IMR-90 (cell line): Measurements from ENCODE around the gene ATG7. TPM values are rescaled to one million over a fixed set of nuclear protein-coding genes. Genes with fewer than 3 reads are reported as not detected.

Experiments used
- ATAC-seq: fragments of 200-7000 bp; cut with Tn5 transposase; 2 replicates; pipeline ENCODE4 v1.9.1; 2020; ENCODE audit warnings: low read depth, mild to moderate bottlenecking, moderate library complexity
- BruUV-seq: library from RNA; stranded (reverse); fragments of 400-500 nt; replicated peaks from 2 replicates; lab custom pipeline; 2021; lab: Mats Ljungman, UMichigan
- CTCF ChIA-PET: fragments of 300-600 bp; formaldehyde crosslinking; extraction: SDS; loops from one replicate; lab custom pipeline; 2021; ENCODE audit warnings: antibody characterized with exemption; lab: Yijun Ruan, JAX
- POLR2A ChIA-PET: fragments of 300-600 bp; sonication (Branson Sonifier 250); formaldehyde crosslinking; loops from one replicate; lab custom pipeline; 2022; ENCODE audit warnings: antibody characterized with exemption; ENCODE audit not compliant: unreplicated experiment; lab: Charles Lee
- DNase-seq: peaks from one replicate; pipeline ENCODE4 v3.0.0; 2013
- H2AFZ ChIP-seq: replicated peaks from 2 replicates; pipeline ENCODE3; 2013; ENCODE audit warnings: low read length, mild to moderate bottlenecking; ENCODE audit not compliant: poor library complexity
- H2AK5ac ChIP-seq: 2 replicates; pipeline ENCODE4 v1.6.1; 2013; ENCODE audit warnings: low read depth, low read length, inconsistent platforms
- H2AK9ac ChIP-seq: replicated peaks from 2 replicates; pipeline ENCODE3; 2013; ENCODE audit warnings: mild to moderate bottlenecking, low read depth, low read length, moderate library complexity; ENCODE audit not compliant: poor library complexity
- H2BK120ac ChIP-seq: 2 replicates; pipeline ENCODE4 v1.6.1; 2013; ENCODE audit warnings: low read depth, low read length, inconsistent platforms
- H2BK15ac ChIP-seq: 3 replicates; pipeline ENCODE4 v1.6.1; 2013; ENCODE audit warnings: low read depth, low read length, inconsistent platforms
- H2BK20ac ChIP-seq: 2 replicates; pipeline ENCODE4 v1.6.1; 2013; ENCODE audit warnings: low read depth, mild to moderate bottlenecking, inconsistent platforms, low read length, moderate library complexity
- H2BK5ac ChIP-seq: 2 replicates; pipeline ENCODE4 v1.6.1; 2013; ENCODE audit warnings: mild to moderate bottlenecking, low read depth, low read length, inconsistent platforms; ENCODE audit not compliant: poor library complexity, severe bottlenecking
- H3K14ac ChIP-seq: replicated peaks from 2 replicates; pipeline ENCODE4 v1.6.1; 2013; ENCODE audit warnings: low read depth, low read length, inconsistent platforms
- H3K18ac ChIP-seq: 2 replicates; pipeline ENCODE4 v1.6.1; 2013; ENCODE audit warnings: low read depth, low read length, control low read depth
- H3K23ac ChIP-seq: 2 replicates; pipeline ENCODE4 v1.6.1; 2013; ENCODE audit warnings: low read depth, low read length, inconsistent platforms
- H3K27ac ChIP-seq: 2 replicates; pipeline ENCODE4 v1.5.1; 2013; ENCODE audit warnings: mild to moderate bottlenecking, control low read depth, low read length; ENCODE audit not compliant: insufficient read depth
- H3K27me3 ChIP-seq: 2 replicates; pipeline ENCODE4 v1.6.1; 2013; ENCODE audit warnings: low read length; ENCODE audit not compliant: control insufficient read depth, insufficient read depth
- H3K36me3 ChIP-seq: 2 replicates; pipeline ENCODE4 v1.6.1; 2013; ENCODE audit warnings: low read length, mixed read lengths; ENCODE audit not compliant: control insufficient read depth, insufficient read depth
- H3K4ac ChIP-seq: 2 replicates; pipeline ENCODE4 v1.6.1; 2013; ENCODE audit warnings: low read depth, low read length, inconsistent platforms
- H3K4me1 ChIP-seq: 2 replicates; pipeline ENCODE4 v1.6.1; 2013; ENCODE audit warnings: low read length, mixed read lengths; ENCODE audit not compliant: control insufficient read depth, insufficient read depth
- H3K4me2 ChIP-seq: 2 replicates; pipeline ENCODE4 v1.6.1; 2013; ENCODE audit warnings: low read depth, mild to moderate bottlenecking, control low read depth, low read length, moderate library complexity
- H3K4me3 ChIP-seq: 2 replicates; pipeline ENCODE4 v1.5.1; 2013; ENCODE audit warnings: low read depth, mild to moderate bottlenecking, control low read depth, low read length, moderate library complexity; ENCODE audit not compliant: insufficient read depth
- H3K56ac ChIP-seq: 2 replicates; pipeline ENCODE4 v1.6.1; 2013; ENCODE audit warnings: low read length, inconsistent platforms; ENCODE audit not compliant: insufficient read depth; ENCODE audit errors: extremely low read depth
- H3K79me1 ChIP-seq, 2 experiments: 2 replicates each; pipeline ENCODE4 v1.6.1; 2013; ENCODE audit warnings: low read length in 2 of 2, inconsistent platforms in 1 of 2, low read depth in 1 of 2
- H3K9ac ChIP-seq: 2 replicates; pipeline ENCODE4 v1.6.1; 2013; ENCODE audit warnings: low read depth, low read length, control low read depth
- H3K9me1 ChIP-seq: 2 replicates; pipeline ENCODE4 v1.6.1; 2013; ENCODE audit warnings: low read length, inconsistent platforms; ENCODE audit not compliant: insufficient read depth
- H3K9me3 ChIP-seq: 2 replicates; pipeline ENCODE4 v1.6.1; 2013; ENCODE audit warnings: low read length; ENCODE audit not compliant: control insufficient read depth, insufficient read depth
- H4K20me1 ChIP-seq: 2 replicates; pipeline ENCODE4 v1.6.1; 2013; ENCODE audit warnings: low read length, inconsistent platforms; ENCODE audit not compliant: insufficient read depth
- H4K5ac ChIP-seq: 2 replicates; pipeline ENCODE4 v1.6.1; 2013; ENCODE audit warnings: mild to moderate bottlenecking, low read depth, low read length, control low read depth
- H4K8ac ChIP-seq, 2 experiments: 2 replicates each; pipeline ENCODE4 v1.6.1; 2013; ENCODE audit warnings: low read depth in 2 of 2, low read length in 2 of 2, control low read depth in 1 of 2, inconsistent platforms in 1 of 2
- H4K91ac ChIP-seq: 2 replicates; pipeline ENCODE4 v1.6.1; 2013; ENCODE audit warnings: low read depth, low read length, inconsistent platforms; ENCODE audit not compliant: insufficient read depth
- BHLHE40 ChIP-seq: fragments of 150-350 bp; IDR thresholded peaks from 2 replicates; pipeline ENCODE4 v1.6.1; 2016; ENCODE audit warnings: mild to moderate bottlenecking, low read depth, low read length
- CEBPB ChIP-seq: IDR thresholded peaks from 2 replicates; pipeline ENCODE4 v1.6.1; 2012; ENCODE audit warnings: low read depth, low read length, improper control_type of control experiment
- CHD1 ChIP-seq: IDR thresholded peaks from 2 replicates; pipeline ENCODE4 v1.6.1; 2012; ENCODE audit warnings: low read depth, low read length, improper control_type of control experiment
- ELK1 ChIP-seq: fragments of 150-350 bp; IDR thresholded peaks from 2 replicates; pipeline ENCODE4 v1.6.1; 2016; ENCODE audit warnings: low read depth, mild to moderate bottlenecking, low read length, moderate library complexity, borderline replicate concordance
- MAFK ChIP-seq: IDR thresholded peaks from 2 replicates; pipeline ENCODE4 v1.6.1; 2012; ENCODE audit warnings: low read depth, low read length, improper control_type of control experiment
- MAZ ChIP-seq: IDR thresholded peaks from 2 replicates; pipeline ENCODE4 v1.6.1; 2012; ENCODE audit warnings: low read depth, mild to moderate bottlenecking, low read length, improper control_type of control experiment, moderate library complexity, borderline replicate concordance
- MXI1 ChIP-seq: IDR thresholded peaks from 2 replicates; pipeline ENCODE4 v1.6.1; 2012; ENCODE audit warnings: low read depth, mild to moderate bottlenecking, low read length, moderate library complexity, borderline replicate concordance
- NFE2L2 ChIP-seq: fragments of 150-350 bp; IDR thresholded peaks from 2 replicates; pipeline ENCODE4 v1.6.1; 2016; ENCODE audit warnings: low read depth, mild to moderate bottlenecking, low read length
- POLR2A ChIP-seq: IDR thresholded peaks from 2 replicates; pipeline ENCODE4 v1.6.1; 2012; ENCODE audit warnings: mild to moderate bottlenecking, low read depth, low read length
- RCOR1 ChIP-seq: IDR thresholded peaks from 2 replicates; pipeline ENCODE4 v1.6.1; 2012; ENCODE audit warnings: mild to moderate bottlenecking, low read length, improper control_type of control experiment; ENCODE audit not compliant: insufficient replicate concordance
- RFX5 ChIP-seq: IDR thresholded peaks from 2 replicates; pipeline ENCODE4 v1.8.0; 2012; ENCODE audit warnings: low read depth, mild to moderate bottlenecking, low read length, moderate library complexity
- SMC3 ChIP-seq: fragments of 150-350 bp; IDR thresholded peaks from 2 replicates; pipeline ENCODE4 v1.6.1; 2016; ENCODE audit warnings: low read depth, mild to moderate bottlenecking, antibody characterized with exemption, low read length, moderate library complexity
- USF2 ChIP-seq: fragments of 150-350 bp; IDR thresholded peaks from 2 replicates; pipeline ENCODE4 v1.6.1; 2017; ENCODE audit warnings: mild to moderate bottlenecking, antibody characterized with exemption, low read length, low read depth
- WGBS, 2 experiments: methylation state at CpG; one replicate each; pipeline versions ENCODE4 v1.1.5 to v1.1.7; 2013; ENCODE audit warnings: missing lambda C conversion rate in 2 of 2; ENCODE audit not compliant: insufficient read length in 1 of 2; ENCODE audit errors: extremely low coverage in 2 of 2; 5-methylcytosine and 5-hydroxymethylcytosine counted together
- dilution Hi-C: fragments of 300-500 bp; cut with HindIII; formaldehyde crosslinking; loops from one replicate; pipeline ENCODE4 v1.14.3; 2018; ENCODE audit warnings: low sequenced_read_pairs; ENCODE audit not compliant: unreplicated experiment
- in situ Hi-C: fragments of 300-500 bp; cut with MboI; formaldehyde crosslinking; loops from 3 replicates; pipeline ENCODE4 v1.14.3; 2019; ENCODE audit warnings: low sequenced_read_pairs, inconsistent platforms, mixed read lengths
- intact Hi-C: fragments of 100-400 bp; cut with micrococcal nuclease; formaldehyde crosslinking; loops from 2 replicates; pipeline ENCODE4 v1.10.0; 2022
- polyA plus RNA-seq, 3 experiments: library from polyadenylated mRNA; depleted of rRNA; stranded (reverse); fragments of >200 nt; gene quantifications; 2 replicates each; pipeline ENCODE4 v1.2.3, GENCODE V29; 2012; ENCODE audit warnings: low replicate concordance in 1 of 3
- total RNA-seq: library from RNA; depleted of rRNA; stranded (reverse); fragments of >200 nt; gene quantifications from 2 replicates; pipeline ENCODE4 v1.2.3, GENCODE V29; 2012

The ATG7 gene
- total and polyA plus RNA-seq, 2 of the 4 experiments (the other 2 are of a cell fraction) = 15.6 to 51.4 TPM

- no peak for TF ChIP-seq SMC3
Measured at GRCh38 chr3:11282250-11283138, 10.3 kb downstream of the ATG7 start (continued).

- POLR2A ChIA-PET = no interaction called here
- peak overlapping the region in 1 of 2 experiments; percentile 29; a peak in 2 of 4 replicates for H4K8ac ChIP-seq
- TF ChIP-seq MXI1 (no peak), USF2 (no peak), MAZ (no peak), BHLHE40 (no peak), CHD1 (no peak), RFX5 (no peak), ELK1 (no peak), MAFK (no peak), POLR2A (no peak), NFE2L2 (no peak), CEBPB (no peak), RCOR1 (no peak)
Measured at GRCh38 chr3:11283139-11283475, 10.9 kb downstream of the ATG7 start.

More at GRCh38 chr3:11283139-11283475, 10.9 kb downstream of the ATG7 start:
- Histone ChIP-seq H2BK120ac (peak overlapping the region; percentile 28; the same call in 1 of the 2 replicates), H2AFZ (no peak overlapping the region), H3K27ac (peak overlapping the region; percentile 86; the same call in 1 of the 2 replicates), H3K79me1 (peaks cover 45 to 71% of the 10 kb centered on the region in 2 experiments), H2BK5ac (peak overlapping the region; percentile 33), H3K4ac (peak overlapping the region; percentile 50; the same call in 1 of the 2 replicates), H4K91ac (peak overlapping the region; percentile 56), H2AK9ac (peak overlapping the region; percentile 19), H3K18ac (peak overlapping the region; percentile 61), H3K23ac (peak overlapping the region; percentile 41), H3K56ac (0 out of 2 replicates have a peak overlapping the region, but pooled peaks have one; percentile 12), H2BK15ac (peak overlapping the region; percentile 73; the same call in 1 of the 3 replicates), H2AK5ac (peak overlapping the region; percentile 23), H3K4me3 (no peak overlapping the region), H3K36me3 (peaks cover 2% of the 10 kb centered on the region; the same call in 1 of the 2 replicates), H3K4me2 (peak overlapping the region; percentile 47; the same call in 1 of the 2 replicates), H3K4me1 (peaks cover 32% of the 10 kb centered on the region), H3K9me1 (peaks cover 30% of the 10 kb centered on the region), H4K5ac (peak overlapping the region; percentile 66), H4K20me1 (no peaks in the 10 kb centered on the region), H3K9ac (peak overlapping the region; percentile 37; the same call in 1 of the 2 replicates), H3K9me3 (no peaks in the 10 kb centered on the region), H3K14ac (peak overlapping the region; percentile 17; the same call in 1 of the 2 replicates), H2BK20ac (peak overlapping the region; percentile 15), H3K27me3 (no peaks in the 10 kb centered on the region)
- in situ Hi-C loops = no loop called here
- BruUV-seq = no TSS peak
- dilution Hi-C loops = no loop called here
- ATAC-seq (no peak), DNase-seq (no peak)
- intact Hi-C loops = no loop called here
- CTCF ChIA-PET = interaction anchor here (0.9 to 1.2 kb wide), 2 partner anchors 8 to 18 kb away, joined by 3 read pairs; no protein-coding TSS in a partner anchor
- WGBS, 2 experiments = no CpG with 5 or more reads among the region's 1 CpG
